ENCODE results near the gene EIF4A3. TPM values are rescaled to one million over a fixed set of nuclear protein-coding genes. Genes with fewer than 3 reads are reported as not detected.

Gene EIF4A3
- total RNA-seq, 1 donor from 2014 or later = 60.4 TPM

DNA sequence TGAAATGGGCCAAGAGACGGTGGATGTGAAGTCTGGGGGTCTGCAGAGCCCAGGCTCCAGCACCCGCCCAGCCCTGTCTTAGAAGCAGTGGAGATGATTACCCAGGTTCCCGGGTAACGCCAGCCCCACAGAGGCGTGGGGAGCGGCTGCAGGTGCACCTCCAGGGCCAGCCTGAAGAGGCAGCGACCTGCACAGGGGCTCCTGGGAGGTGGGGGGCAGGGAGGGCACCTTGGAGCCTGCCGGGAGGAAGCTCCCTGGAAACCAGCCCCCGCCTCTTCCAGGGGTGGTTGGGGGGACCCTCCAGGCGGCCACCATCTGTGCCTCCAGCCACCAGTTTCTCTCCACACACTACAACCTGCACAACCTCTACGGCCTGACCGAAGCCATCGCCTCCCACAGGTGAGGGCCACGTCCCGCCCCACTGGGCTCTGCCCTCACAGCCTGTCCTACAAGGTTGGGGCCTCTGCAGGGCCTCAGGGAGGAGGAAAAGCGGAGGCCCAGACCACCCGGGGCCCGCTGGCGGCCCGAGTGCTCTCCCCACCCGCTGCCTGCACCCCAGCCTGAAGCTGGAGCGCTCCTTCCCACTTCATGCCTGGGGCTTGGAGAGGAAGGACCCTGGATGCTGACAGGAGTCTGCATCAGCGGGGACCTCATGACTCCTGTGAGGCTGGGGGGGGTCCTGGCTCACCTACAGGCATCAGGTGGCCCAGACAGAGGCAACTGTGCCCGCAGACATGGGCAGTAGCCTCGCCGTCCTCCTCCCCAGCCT, 35.0 kb downstream of the EIF4A3 start:
- no peak for DNase-seq

DNA sequence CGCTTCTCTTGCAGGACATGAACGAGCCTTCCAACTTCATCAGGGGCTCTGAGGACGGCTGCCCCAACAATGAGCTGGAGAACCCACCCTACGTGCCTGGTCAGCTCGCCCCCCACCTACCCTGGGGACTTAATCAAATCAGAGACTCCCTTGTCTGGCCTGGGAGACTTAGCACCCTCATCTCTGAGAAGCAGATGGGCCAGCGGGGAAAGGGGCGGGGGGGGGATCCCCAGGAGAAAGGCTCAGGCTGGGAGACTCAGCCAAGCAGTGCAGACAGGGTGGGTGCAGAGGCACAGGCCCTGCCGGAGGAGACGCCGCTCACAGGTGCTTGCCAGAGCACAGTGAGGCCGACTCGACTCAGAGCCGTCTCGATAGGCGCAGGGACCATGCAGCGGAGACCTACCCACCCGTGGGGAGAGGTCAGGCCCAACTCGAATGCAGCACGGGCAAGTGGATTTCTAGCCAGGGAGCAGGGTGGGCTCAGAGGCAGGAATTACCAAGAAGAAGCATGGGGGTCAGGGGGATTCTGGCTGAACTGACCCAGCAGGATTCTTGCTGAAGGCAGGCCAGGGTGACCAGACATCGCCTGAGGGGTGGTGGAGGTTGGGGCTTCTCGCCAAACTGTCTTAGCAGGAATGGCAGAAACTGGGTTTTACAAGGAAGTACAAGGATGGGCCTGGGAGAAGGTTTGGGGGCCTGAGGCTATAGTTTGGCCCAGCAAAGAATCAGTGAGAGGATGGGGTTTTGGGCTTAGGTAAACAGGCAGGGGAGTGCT, 35.8 kb downstream of the EIF4A3 start:
- DNase-seq = no peak

DNA sequence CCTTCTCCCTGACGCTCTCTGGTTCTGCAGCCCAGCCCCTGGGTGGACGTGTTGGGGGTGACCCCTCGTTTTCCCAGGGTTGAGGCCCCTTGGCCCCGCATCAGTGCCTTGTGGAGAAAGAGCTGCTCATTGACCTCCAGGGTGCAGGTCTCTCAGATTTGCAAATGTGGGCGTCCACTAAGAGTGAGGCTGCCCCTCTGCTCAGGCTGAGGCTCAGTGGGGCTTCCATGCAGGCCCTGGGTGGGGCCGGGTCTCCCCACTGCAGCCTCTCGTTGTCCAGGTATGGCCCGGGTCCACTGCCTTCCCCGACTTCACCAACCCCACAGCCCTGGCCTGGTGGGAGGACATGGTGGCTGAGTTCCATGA, 36.5 kb downstream of the EIF4A3 start:
- DNase-seq = no peak

GRCh38 chr17:80109713-80110446, 37.0 kb downstream of the EIF4A3 start:
- no peak for DNase-seq

- no peak for DNase-seq
These were observed 37.8 kb downstream of the EIF4A3 start for GRCh38 chr17:80109066-80109660.

DNA sequence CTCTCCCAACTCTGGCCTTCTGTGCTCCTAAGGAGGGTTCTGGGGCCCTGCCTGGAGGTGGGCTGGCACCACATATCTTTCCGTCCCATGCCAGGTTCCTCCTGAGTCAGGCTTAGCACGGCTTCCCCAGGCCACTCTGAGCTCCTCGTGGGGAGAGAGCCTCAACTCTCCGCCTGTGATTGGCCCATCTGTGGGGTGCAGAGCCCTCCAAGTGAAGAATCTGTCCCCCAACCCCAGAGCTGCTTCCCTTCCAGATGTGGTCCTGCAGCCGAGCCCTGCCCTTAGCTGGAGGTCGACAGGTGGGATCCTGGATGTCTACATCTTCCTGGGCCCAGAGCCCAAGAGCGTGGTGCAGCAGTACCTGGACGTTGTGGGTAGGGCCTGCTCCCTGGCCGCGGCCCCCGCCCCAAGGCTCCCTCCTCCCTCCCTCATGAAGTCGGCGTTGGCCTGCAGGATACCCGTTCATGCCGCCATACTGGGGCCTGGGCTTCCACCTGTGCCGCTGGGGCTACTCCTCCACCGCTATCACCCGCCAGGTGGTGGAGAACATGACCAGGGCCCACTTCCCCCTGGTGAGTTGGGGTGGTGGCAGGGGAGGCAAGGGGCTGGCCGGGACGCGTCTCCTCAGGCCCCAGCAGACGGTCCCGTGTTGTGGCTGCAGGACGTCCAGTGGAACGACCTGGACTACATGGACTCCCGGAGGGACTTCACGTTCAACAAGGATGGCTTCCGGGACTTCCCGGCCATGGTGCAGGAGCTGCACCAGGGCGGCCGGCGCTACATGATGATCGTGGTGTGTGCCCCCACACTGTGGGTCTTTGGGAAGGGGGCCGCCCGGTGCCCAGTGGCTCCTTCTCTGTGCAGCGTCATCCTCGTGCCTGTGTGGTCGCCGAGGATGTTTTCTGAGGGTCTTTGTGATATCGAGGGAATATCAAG, 38.6 kb downstream of the EIF4A3 start:
- DNase-seq = no peak

- DNase-seq = no peak
These were observed 39.5 kb downstream of the EIF4A3 start for GRCh38 chr17:80107231-80108021.

DNA sequence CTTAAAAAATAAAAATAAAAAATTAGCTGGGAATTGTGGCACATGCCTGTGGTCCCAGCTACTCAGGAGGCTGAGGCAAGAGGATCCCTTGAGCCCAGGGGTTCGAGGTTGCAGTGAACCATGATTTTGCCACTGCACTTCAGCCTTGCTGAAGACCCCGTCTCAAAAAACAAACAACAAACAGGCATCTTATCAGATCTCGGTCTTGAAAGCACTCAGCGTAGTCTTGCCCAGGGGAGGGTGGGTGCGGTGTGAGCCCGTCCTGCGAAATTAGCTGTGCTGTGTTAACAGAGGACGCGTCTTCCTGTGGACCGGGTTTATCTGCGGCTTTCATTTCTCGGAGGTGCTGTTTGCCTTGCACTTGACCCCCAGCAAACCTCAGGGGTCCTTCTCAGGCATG, 40.2 kb downstream of the EIF4A3 start:
- no peak for DNase-seq

GRCh38 chr17:80106176-80106575, 40.8 kb downstream of the EIF4A3 start:
- no peak for DNase-seq

DNA sequence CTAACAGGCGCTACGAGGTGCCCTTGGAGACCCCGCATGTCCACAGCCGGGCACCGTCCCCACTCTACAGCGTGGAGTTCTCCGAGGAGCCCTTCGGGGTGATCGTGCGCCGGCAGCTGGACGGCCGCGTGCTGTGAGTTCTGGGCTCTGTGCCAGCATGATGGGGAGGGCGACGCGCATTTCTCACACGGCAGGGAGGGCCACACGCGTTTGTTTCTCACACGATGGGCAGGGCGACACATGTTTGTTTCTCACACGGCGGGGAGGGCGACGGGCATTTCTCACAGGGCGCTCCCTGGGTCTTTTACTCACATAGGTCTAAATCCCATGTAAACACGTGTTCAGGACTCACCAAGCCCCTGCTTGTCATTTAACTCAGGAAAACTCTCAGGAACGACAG, 41.2 kb downstream of the EIF4A3 start:
- DNase-seq = no peak

GRCh38 chr17:80104956-80105375, 42.0 kb downstream of the EIF4A3 start:
- no peak for DNase-seq

- DNase-seq = no peak
These were observed 42.5 kb downstream of the EIF4A3 start for GRCh38 chr17:80104321-80104955.

- DNase-seq = no peak
These were observed 43.4 kb downstream of the EIF4A3 start for GRCh38 chr17:80103449-80104085.

- no peak for DNase-seq
These were observed 44.1 kb downstream of the EIF4A3 start for GRCh38 chr17:80102664-80103448.

GRCh38 chr17:80101946-80102663, 44.8 kb downstream of the EIF4A3 start:
- DNase-seq = no peak

DNA sequence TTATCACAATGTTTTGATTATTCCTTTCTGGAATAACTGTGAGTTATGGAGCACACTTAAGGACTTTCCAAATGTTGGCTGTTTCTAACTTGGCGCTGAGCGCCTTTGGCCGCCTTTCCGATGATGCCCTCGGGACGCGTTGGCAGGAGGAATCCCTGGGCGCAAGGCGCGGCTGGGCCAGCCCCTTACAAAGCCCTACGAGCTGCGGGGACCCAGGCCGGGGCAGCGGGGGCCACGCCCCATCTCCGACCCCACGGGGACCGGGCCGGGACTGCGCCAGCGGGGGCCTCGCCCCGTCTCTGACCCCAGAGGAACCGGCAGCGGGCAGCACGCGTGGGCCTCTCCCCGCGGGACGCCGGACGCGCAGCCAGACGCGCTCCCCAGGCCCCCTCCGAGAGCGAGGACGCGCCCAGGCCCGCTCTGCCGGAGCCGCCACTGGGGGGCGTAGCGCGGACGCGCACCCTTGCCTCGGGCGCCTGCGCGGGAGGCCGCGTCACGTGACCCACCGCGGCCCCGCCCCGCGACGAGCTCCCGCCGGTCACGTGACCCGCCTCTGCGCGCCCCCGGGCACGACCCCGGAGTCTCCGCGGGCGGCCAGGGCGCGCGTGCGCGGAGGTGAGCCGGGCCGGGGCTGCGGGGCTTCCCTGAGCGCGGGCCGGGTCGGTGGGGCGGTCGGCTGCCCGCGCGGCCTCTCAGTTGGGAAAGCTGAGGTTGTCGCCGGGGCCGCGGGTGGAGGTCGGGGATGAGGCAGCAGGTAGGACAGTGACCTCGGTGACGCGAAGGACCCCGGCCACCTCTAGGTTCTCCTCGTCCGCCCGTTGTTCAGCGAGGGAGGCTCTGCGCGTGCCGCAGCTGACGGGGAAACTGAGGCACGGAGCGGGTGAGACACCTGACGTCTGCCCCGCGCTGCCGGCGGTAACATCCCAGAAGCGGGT, 45.6 kb downstream of the EIF4A3 start, which contains the start of gene GAA:
TSS of gene GAA (plus strand) at position 571 of the 935 bp plus-strand sequence. CDS start 3,006 bp downstream, outside the sequence.
- DNase-seq = peak; percentile 78

- no peak for DNase-seq
These were observed 46.9 kb downstream of the EIF4A3 start for GRCh38 chr17:80100035-80100323.

Measured in skin of body (tissue), 2 donors.